HS-27A (cell line): ENCODE measurements around the gene ETV6.

Source experiments
- DNase-seq: peaks from one replicate; pipeline ENCODE4 v3.0.0-alpha.2; 2012; ENCODE audit warnings: low read depth, missing footprints

ETV6 gene

DNA sequence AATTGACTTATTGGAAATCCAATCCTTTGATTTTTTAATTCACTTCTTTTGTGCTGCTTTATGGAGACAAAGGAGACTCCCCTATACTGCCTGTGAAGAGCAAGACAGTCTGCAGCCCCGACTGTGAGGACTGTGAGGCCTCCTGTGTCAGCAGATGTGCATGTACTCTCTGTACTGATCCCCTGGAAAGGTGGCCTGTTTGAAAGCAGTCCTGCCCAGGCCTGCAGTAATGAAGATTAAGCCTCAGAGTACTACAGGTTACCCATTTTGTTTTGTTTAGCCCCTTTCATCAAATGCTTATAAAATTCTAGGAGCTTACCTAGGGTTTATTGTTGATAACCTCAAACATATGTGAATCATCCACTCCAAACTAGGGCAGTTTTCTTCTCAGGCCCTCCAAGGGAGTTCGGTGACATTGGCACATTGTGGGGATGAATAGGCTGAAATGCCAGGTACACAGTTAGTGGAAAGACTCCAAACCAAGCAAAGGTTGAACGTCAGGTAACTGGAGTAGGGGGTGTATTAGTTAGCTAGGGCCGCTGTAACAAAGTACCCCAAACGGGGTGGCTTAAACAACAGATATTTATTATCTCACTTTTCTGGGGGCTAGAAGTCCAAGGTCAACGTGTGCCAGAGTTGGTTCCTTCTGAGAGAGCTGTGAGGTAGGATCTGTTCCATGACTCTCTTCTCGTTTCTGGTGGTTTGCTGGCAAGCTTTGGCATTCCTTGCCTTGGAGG is 212.6 kb downstream of the ETV6 start:
- DNase-seq: no peak

DNA sequence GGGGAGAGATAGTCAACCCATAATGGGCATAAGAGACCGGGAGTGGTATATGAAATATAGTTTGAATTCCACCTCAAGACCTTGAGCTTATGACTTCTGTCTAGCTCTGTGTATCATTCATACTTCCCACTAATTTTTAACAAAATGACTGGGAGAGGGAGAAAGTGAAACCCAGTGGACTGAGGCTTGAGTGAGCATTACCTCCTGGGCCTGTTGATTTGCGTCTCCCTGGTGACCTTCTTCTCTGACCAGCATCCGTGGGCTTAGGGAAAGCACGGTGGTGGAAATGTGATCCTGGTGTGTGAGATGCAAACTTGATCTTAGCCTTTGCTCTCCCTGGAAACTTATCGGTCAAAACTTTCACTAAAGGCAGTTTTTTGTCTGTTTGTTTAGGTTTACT is 213.3 kb downstream of the ETV6 start:
- no peak for DNase-seq

DNA sequence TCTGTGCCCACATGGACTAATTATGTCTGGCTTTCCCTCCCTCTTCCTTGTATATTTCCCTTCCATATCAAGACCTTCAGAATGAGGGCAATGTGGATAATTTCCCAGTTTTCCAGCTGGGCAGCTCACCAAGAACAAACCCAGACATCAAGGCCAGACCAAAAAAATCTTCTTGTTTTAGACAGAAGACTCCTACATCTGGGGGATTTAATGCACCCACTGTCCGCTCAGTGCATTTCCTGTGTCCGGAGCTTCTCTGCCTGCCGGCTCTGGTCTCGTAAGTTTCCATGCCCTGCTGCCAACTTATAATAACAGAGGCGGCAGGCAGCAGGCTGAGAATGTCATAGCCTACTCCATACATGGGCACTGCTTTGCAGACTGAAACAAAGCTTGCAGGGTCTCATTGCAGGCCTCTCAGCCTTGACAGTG is 214.0 kb downstream of the ETV6 start:
- no peak for DNase-seq

DNA sequence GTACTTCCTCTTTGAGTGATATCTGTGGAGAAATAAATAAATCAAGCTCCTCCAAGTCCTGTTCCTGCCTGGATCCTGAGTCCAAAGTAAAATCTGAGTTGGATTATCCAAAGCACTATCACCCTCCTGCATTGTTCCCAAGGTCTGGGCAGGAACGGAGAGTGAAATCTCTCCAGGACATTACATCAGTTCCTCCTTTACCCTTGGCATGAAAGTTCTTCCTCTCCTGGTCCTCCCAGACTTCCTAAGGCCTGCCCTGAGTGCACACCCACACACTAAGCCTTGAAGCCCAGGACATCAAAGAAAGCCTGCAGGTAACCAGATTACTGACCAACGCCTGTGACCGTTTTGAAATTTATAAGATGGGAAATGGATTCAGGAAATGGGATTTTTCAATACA is 214.5 kb downstream of the ETV6 start:
- no peak for DNase-seq

DNA sequence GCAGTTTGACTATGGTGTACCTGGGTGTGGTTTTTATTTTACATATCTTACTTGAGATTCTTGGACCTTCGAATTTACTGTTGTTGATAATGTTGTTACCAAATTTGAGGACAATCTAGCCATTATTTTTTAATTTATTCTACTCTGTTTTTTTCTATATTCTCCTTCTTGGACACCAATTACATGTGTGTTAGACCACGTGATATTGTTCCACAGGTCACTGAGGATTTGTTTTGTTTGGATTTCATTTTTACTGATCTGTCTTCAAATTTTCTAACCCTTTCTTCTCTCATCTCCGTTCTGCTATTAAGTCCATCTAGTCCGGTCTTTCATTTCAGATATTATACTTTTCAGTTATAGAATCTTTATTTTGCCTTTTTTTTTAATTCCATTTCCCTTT is 216.3 kb downstream of the ETV6 start:
- no peak for DNase-seq

DNA sequence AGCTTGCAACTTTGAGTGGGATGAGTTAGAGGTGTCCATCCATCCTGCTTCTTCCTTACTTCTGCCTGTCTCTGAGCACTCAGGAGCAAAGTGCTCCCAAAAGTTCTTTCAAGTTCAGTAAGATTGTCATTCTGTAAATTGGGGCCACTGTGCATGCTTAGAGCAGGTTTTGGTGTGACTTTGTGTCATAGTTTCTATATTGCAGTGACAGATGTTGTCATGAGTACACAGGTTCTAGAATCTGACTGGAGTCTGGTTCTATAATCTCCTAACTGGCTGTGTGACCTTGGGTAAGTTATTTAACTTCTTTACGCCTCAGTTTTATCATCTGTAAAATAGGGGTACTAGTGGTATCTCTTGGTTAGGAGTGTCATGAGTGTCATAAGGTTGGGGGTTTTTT is 218.6 kb downstream of the ETV6 start:
- no peak for DNase-seq

DNA sequence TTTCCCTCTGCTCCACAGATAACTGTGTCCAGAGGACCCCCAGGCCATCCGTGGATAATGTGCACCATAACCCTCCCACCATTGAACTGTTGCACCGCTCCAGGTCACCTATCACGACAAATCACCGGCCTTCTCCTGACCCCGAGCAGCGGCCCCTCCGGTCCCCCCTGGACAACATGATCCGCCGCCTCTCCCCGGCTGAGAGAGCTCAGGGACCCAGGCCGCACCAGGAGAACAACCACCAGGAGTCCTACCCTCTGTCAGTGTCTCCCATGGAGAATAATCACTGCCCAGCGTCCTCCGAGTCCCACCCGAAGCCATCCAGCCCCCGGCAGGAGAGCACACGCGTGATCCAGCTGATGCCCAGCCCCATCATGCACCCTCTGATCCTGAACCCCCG is 219.9 kb downstream of the ETV6 start:
- no peak for DNase-seq

DNA sequence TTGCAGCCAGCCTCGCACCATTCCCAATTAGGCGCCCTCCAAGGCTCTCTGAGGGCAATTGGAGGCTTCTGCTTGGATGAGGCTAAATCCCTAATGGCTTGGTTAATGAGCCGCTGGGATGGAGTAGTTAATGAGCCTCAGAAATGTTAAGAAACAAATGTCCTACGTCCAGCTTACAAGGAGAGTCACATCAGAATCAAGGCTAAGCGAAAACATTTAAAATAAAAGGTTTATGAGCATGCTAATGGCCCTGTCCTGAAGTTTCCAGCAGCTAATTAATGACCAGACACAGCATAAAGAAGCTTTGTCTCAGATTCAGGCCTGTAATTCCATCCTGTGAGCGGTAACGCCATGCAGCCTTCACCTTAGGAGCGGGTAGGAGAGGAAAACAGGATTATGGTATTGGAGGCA is 220.6 kb downstream of the ETV6 start:
- no peak for DNase-seq

DNA sequence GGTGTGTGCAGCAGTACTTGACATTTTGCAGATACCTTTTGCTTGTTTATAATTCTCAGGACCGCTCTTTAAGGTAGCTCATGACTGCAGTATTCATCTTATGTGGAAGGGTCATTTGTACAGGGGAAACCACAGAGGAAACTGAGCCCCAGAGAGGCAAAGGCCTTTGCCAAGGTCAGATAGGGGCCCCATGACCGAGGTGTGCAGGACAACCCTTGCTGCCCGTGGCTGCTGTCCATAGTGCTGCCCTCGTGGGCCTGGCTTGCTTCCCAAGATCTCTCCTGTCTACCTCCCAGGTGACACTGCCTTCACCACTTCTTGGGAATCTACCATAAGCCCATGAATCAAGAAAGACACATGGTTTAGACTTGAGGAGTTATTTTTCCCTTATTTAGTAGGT is 222.6 kb downstream of the ETV6 start:
- DNase-seq: no peak

DNA sequence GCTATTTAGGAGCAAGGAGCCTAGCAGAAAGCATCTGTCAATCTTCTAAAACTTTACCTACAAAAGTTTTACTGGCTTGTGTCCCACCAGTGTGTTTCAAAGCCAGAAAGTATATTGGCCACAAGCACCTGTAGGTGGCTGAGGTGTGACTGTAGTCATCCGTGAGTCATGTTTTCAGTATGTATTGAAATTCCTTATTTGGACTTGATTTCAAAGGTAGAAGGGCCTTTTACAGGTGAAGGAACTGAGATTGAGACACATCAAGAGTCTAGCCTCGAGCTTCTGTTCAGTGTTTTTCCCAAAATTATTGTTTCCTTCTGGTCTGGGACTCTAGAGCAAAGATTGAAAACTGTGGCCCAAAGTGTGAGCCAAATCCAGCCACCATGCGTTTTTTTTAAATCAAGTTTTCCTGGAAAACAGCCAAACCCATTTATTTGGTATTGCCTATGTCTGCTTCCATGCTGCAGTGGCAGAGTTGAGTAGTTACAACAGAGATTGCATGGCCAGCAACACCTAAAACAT is 226.0 kb downstream of the ETV6 start:
- no peak for DNase-seq

DNA sequence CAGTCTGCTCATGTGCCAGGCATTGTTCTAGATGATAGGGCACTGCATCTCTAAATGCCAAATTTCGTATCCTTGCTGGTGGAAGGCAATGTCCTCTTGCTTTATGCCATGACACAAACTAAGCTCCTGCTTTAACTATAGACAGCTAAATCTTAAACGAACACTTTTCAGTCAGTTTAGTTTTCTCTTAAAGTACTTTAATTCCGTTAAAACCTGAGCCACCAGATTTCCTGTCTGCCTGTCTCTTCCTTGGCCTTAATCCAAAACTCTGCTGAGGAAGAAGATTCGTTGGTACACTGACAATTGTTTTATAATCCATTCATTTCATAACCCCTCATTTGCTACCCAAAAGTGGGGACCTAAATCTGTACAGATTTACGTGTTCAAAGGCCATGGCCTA is 226.8 kb downstream of the ETV6 start:
- no peak for DNase-seq

DNA sequence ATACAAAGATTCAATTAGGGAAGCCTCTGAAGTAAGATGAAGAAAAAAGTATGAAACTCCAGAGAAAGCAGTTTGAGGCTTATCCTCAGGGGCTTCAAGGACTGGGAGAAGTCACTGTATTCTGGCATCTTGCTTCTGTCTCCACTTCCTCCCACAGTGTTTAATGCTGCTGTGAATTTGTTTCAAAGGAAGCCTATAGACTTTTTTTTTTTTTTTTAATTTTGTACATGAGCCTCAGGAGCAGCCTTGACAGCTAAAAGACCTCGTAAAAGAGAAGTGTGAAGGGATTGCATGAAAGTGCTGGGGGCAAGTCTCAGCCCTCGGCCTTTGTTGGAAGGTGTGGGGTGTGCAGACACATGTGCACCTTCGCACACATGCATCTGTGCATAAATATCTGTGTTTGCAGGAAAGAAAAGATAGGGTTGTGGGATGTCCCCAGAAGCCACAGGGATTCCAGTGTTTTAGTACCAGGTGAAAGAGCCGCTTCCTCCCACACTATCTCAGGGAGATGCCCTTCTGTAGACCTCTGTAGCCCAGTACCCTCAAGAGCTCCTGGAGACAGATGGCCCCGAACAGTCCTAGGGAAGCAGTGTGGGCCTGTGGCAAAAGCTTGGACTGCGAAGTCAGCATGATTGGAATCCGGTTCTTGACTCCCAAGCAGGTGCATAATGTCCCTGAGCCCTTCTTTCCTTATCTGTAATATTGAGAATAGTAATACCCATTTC is 227.8 kb downstream of the ETV6 start:
- DNase-seq: no peak

DNA sequence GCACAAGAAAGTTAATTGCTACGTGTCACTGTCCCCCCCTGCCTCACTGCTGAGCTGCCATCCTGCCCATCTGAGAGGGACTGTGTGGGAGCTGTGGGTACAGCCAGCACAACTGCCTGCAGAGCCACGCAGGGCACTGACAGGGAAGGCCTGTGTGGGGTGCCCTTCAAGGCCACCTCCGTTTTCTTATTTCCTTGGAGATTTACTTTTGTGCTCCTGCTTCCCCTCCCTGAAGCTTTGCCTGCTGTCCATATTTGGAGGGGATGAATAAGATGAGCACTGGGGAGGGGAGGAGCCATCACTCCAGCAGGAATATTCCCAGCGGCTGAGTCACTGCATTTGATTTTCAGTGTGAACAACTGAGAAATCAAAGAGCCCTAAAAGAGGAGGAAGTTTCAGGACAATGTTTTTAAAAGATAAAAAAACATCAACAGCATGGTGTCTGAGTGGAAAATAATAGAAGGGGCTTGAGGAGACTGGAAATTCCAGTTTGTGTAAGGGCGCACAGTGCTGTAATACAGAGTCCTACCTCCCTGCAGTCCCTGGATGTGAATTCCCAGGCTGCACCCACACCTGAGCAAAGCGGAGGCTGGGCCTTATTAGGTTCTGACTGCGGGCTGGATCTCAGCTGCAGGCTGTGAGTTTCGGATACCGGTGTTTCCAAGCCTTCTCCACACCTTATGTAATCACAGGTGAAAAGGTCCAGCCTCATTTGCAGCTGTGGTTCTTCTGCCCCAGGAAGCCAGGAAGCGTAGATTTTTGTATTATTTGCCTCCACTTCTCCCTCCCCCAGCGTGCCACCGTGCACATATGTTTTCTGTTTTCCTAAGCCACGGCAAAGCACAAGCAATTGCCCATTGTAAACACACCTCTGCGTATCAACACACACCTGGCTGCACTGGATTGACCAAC is 228.7 kb downstream of the ETV6 start:
- DNase-seq: peak; percentile 40

DNA sequence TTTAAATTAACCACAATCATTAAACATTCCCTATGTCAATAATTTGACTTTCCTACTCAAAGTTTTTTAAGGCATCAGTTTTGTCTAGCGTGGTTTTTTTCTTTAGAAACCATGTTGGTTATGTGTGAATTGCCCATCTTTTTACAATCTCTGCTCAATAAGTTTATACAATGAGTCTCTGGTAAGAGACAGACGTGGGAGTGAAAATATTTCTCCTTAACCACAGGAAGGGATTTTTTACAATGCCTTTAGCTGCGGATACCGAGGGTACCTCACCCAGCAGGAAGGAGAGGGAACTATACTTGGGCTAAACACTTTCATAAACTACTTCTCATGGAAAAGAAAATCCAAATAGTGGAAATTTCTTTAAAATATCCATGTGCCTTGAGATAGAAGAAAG is 229.8 kb downstream of the ETV6 start:
- DNase-seq: no peak

DNA sequence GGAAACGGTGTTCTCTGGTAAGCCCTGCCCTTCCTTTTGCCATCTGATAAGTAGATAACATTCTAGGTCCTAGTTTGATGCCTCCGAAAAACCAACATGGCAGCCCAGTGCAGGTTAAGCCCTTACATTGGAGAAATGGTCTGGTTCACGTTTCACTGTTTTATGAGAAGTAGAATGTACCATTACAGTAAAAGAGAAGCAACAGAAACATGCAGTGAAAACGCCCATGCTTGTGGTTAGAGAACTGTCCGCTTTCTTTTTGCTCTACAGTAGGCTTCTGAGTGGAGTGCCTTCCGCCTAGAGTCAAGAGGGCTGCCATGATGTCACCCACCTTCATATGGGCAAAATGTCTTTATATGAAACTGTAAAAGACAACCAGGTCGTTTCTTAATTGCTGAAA is 230.9 kb downstream of the ETV6 start:
- DNase-seq: no peak

DNA sequence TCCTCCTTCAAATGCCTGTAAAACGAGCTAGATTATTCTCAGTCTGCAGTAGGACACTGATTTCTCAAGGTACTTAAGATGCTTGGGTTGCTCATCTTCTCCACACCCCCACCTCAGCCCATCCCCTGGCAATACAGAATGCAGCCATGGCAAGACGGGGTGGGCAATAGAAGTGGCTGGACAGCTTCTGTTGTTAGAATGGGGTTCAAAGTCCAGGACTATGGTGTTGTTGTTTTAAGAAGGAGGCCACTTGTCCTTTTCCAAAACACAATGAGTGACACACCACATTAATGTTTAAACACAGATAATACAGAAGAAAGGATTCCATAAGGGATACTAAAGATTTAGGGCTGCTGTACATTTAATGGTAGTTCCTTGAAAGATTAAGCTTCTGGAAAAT is 232.4 kb downstream of the ETV6 start:
- DNase-seq: no peak

DNA sequence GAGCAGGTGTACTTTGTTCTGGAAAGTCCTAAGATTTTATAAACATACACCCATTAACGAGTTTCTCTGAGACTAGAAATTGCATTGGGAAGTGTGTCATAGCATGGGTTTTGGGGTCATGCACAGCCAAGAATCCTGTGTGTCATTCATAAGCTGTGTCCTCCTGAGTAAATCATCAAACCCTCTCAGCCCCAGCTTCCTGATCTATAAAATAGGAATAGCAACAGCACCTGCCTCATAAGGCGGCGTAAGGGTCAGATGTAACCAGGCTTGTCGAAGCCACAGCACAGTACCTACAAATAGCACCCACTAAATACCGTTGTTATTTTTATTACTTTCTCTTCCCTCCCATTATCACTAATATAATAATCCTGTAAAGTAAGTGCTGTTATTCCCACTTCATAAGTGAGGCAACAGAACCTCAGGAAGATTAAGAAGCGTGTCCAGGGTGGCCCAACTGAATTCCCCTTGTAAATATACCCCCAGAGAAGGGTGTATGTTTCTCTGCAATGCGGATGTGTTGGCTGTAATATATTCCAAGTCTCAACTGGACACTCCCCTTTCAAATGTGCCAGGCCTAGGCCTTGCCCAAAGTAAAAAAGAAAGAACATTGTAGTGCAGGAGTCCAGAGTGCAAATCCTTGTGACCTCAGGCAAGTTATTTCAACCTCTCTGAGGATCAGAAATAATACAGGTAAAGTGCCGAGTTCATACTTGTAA is 233.0 kb downstream of the ETV6 start:
- DNase-seq: no peak

DNA sequence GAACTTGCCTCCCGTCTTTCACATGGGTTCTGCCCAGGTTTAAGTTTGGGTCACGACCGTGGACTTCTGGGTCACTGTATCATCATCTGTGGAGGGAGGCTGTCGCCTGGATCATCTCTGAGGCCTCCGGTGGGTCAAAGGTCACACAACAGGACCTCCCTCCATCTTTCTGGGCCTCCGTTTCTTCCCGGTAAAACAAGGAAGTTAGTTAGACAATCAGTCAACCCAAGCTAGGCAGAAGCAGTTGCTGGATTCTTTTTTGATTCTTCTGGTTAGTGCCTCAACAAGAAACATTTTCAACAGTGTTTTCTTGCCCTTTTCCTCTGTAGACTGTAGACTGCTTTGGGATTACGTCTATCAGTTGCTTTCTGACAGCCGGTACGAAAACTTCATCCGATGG is 234.6 kb downstream of the ETV6 start:
- DNase-seq: no peak

DNA sequence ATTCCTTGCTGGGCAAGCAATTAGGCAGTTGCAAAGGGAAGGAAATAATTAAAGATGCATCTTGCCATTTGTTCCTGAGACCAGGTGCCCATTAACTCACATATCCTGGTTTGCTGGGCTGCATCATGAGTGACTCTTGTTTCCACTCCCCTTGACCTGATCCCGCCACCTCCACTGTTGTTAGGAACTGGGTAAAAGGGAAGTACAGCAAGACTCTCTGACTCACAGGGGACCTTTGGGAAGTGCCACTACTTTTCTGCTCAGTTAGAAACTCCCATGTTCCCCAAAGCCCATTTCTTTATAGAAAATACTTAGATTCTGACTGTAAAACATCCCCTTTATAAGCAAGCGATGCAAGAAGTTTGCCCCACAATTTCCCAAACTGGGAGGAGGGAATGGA is 235.2 kb downstream of the ETV6 start:
- DNase-seq: no peak

DNA sequence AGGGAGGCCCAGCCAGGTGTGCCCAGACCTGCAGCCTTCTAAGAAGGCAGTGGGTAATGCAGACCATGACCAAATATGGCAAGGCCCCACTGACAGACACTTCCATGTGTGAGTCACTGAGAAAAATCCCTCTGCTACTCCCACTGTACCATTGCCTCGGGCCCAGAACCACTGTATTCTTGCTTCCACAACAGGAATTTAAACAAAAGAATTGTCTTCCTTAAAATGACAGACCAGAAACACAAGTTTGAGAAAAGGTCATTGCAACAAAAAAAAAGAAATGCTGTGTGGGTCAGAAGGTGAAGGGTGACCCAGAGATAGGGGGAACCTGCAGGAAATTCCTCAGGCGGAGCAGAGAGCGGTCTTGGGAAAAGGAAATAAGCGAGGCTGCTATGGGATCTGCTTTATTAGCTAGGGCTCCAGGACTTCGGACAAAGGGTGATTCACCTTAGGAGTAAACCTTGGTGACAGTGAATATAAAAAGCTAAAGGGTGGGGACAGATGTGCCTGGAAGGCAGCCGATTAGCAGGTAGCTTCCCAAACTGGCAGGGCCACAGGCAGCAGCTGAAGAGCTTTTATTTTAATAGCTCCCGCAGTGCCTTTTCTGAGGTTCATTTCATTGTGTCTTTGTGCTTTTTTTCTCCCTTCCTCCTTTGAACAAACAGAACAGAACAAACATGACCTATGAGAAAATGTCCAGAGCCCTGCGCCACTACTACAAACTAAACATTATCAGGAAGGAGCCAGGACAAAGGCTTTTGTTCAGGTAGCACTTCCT is 236.0 kb downstream of the ETV6 start:
- no peak for DNase-seq

DNA sequence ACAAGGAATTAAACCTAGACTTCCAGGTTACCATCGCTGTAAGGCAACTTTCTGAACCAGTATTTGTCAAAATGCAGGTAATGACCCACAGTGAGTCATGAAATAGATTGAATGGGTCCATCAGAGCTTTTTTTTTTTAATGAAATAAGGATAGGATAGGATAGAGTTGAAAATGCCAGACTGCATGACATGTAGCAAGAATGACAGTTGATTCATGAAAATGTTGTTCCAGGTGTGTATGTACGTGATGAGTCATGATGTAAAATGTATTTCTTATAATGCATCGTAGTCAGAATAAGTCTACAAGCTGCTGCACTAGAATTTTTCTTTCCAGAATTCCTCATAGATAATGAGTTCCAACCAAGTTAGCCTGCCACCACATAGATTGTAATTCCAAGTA is 236.9 kb downstream of the ETV6 start:
- no peak for DNase-seq
